Vagina (tissue), 2 donors: ENCODE measurements around the gene TWNK. TPM values are rescaled to one million over a fixed set of nuclear protein-coding genes. Genes with fewer than 3 reads are reported as not detected.

Source experiments
- DNase-seq, 2 donors: peaks; one replicate each; pipeline ENCODE4 v3.0.0-alpha.2; 2017; ENCODE audit errors: extremely low spot score in 2 of 2
- H3K27ac ChIP-seq: fragments of 200-600 bp; sonication (generic); one replicate; pipeline ENCODE4 v1.5.1; 2019
- H3K27me3 ChIP-seq: fragments of 200-600 bp; sonication (generic); one replicate; pipeline ENCODE4 v1.5.1; 2019
- H3K36me3 ChIP-seq, 2 donors: fragments of 200-600 bp; sonication (generic); one replicate each; pipeline ENCODE4 v1.5.1; 2017 to 2019
- H3K4me1 ChIP-seq: fragments of 200-600 bp; sonication (generic); one replicate; pipeline ENCODE4 v1.5.1; 2019
- H3K4me3 ChIP-seq, 2 donors: fragments of 200-600 bp; sonication (generic); 1 replicate in 1 of 2; 2 replicates in 1 of 2; pipeline ENCODE4 v1.5.1; 2016 to 2019
- H3K9me3 ChIP-seq: fragments of 200-600 bp; sonication (generic); one replicate; pipeline ENCODE4 v1.5.1; 2019
- CTCF ChIP-seq, 3 experiments: fragments of 450-650 bp in 2 of 3; fragments of 200-600 bp in 1 of 3; sonication (generic) in 1 of 3; IDR thresholded peaks; one replicate each; pipeline ENCODE4 v1.5.1; 2017 to 2019; ENCODE audit warnings: antibody characterized with exemption in 3 of 3, mild to moderate bottlenecking in 2 of 3, moderate library complexity in 2 of 3
- POLR2A ChIP-seq, 2 donors: fragments of 450-650 bp; IDR thresholded peaks; one replicate each; pipeline ENCODE4 v1.6.1; 2017; ENCODE audit warnings: antibody characterized with exemption in 2 of 2, mild to moderate bottlenecking in 2 of 2, moderate library complexity in 2 of 2
- POLR2AphosphoS5 ChIP-seq, 2 donors: sonication (generic); formaldehyde crosslinking; IDR thresholded peaks; one replicate each; pipeline ENCODE4 v1.9.0; 2017; ENCODE audit warnings: antibody characterized with exemption in 2 of 2, mild to moderate bottlenecking in 2 of 2, low read depth in 1 of 2; ENCODE audit not compliant: insufficient read depth in 1 of 2
- intact Hi-C: fragments of 100-400 bp; cut with DNase I; formaldehyde crosslinking; loops from one replicate; pipeline ENCODE4 v1.15.1; 2023
- total RNA-seq: library from RNA; depleted of rRNA; stranded (reverse); fragments of >200 nt; gene quantifications from one replicate; pipeline ENCODE4 v1.2.3, GENCODE V29; 2016

TWNK gene
- total RNA-seq, 1 donor from 2014 or later = 5.2 TPM

GRCh38 chr10:100966887-100967286 lies 20.5 kb upstream of the TWNK start:
- TF ChIP-seq CTCF (IDR thresholded peaks at IDR 0.05) (no peak), POLR2A (IDR thresholded peaks at IDR 0.05) (no peak), POLR2AphosphoS5 (IDR thresholded peaks at IDR 0.05; ENCODE audit: insufficient read depth in 1 of 2, low read depth in 1 of 2) (no peak)
- Histone ChIP-seq H3K9me3 (no peaks in the 10 kb centered on the region), H3K27ac (no peak overlapping the region), H3K4me3 (no peak overlapping the region), H3K36me3 (peaks cover 0 to 24% of the 10 kb centered on the region in 2 donors), H3K4me1 (peaks cover 15% of the 10 kb centered on the region), H3K27me3 (no peaks in the 10 kb centered on the region)
- DNase-seq = no peak
- intact Hi-C loops = no loop called here

DNA sequence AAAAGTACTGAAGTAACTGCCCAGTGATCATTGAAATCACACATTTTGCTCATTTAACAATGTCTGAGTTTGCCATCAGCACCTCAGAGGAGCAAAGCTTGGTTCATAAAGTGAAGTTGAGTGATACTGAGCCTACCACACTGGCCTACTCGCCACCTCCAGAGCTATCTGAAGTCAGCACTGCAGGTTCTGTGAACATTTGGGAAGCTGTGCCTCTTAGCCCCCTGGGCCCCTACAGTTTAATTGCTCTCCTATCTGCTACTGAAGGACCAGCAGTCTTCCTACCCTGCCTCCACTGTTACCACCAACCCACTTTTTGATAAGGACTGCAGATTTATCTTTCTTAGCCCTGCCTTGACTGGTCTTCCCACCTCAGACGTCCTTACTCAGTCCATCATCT lies 20.0 kb upstream of the TWNK start:
- Histone ChIP-seq H3K27me3 (no peaks in the 10 kb centered on the region), H3K27ac (no peak overlapping the region), H3K9me3 (no peaks in the 10 kb centered on the region), H3K4me3 (no peak overlapping the region), H3K36me3 (peaks cover 0 to 20% of the 10 kb centered on the region in 2 donors), H3K4me1 (peaks cover 15% of the 10 kb centered on the region)
- DNase-seq = no peak
- intact Hi-C loops = no loop called here
- TF ChIP-seq POLR2AphosphoS5 (IDR thresholded peaks at IDR 0.05; ENCODE audit: insufficient read depth in 1 of 2, low read depth in 1 of 2) (no peak), CTCF (IDR thresholded peaks at IDR 0.05) (no peak)

DNA sequence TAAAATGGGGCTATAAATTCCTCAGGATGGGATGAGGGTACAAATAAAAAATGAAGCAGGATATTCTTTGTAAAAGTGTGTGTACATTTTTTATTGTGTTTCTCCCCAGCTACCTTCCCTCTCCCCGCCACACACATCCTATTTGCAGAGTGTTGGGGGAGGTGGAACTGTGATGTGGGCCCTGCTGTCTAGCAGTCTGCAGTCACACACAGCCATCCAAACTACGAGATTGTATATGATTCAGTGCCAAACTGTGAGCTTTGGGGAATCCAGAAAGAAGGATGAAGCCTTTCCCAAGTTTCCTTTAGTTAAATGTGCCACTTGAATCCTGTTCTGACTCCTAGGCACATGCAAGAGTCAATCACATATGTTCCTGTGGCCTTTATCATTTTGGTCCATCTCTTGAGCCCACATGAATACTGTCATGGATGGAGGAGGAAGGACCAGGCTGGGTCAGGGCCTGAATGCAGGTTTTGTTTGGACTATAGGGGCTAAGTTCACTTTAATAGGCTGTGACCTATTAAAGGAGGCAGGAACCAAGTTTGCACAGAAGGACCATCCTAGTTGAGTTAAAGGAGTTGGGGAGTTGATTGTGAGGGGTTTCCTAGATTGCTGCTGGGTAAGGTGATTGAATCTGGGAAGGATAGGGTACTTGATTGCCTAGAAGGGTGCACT lies 19.1 kb upstream of the TWNK start:
- H3K4me1 ChIP-seq = peaks cover 15% of the 10 kb centered on the region
- H3K27me3 ChIP-seq = no peaks in the 10 kb centered on the region
- TF ChIP-seq POLR2AphosphoS5 (IDR thresholded peaks at IDR 0.05; ENCODE audit: insufficient read depth in 1 of 2, low read depth in 1 of 2) = no peak
- TF ChIP-seq POLR2A (IDR thresholded peaks at IDR 0.05) = no peak
- no peak for TF ChIP-seq CTCF (IDR thresholded peaks at IDR 0.05)
- H3K4me3 ChIP-seq = no peak overlapping the region
- H3K9me3 ChIP-seq = no peaks in the 10 kb centered on the region
- H3K36me3 ChIP-seq = peaks cover 0 to 11% of the 10 kb centered on the region in 2 donors
- intact Hi-C loops = no loop called here
- DNase-seq = no peak
- no peak overlapping the region for H3K27ac ChIP-seq

- Histone ChIP-seq H3K4me1 (peaks cover 15% of the 10 kb centered on the region), H3K27ac (no peak overlapping the region), H3K36me3 (peaks cover 0 to 9% of the 10 kb centered on the region in 2 donors), H3K9me3 (no peaks in the 10 kb centered on the region), H3K27me3 (no peaks in the 10 kb centered on the region), H3K4me3 (peak overlapping the region; percentile 60 to 72)
- no peak for DNase-seq
- TF ChIP-seq POLR2A (IDR thresholded peaks at IDR 0.05) (no peak), CTCF (IDR thresholded peaks at IDR 0.05) (no peak), POLR2AphosphoS5 (IDR thresholded peaks at IDR 0.05; ENCODE audit: insufficient read depth in 1 of 2, low read depth in 1 of 2) (no peak)
- intact Hi-C loops = no loop called here
Observed at GRCh38 chr10:100968863-100969186, 18.5 kb upstream of the TWNK start.

- intact Hi-C loops = no loop called here
- DNase-seq = no peak
- TF ChIP-seq POLR2A (IDR thresholded peaks at IDR 0.05) (no peak), CTCF (IDR thresholded peaks at IDR 0.05) (peak; percentile 27 to 54 (median 46)), POLR2AphosphoS5 (IDR thresholded peaks at IDR 0.05; ENCODE audit: insufficient read depth in 1 of 2, low read depth in 1 of 2) (peak in 1 of 2 donors; percentile 18)
Observed at GRCh38 chr10:100969187-100970075, 17.9 kb upstream of the TWNK start, which contains the start of gene SEMA4G. Gene SEMA4G, plus strand, starts transcription at chr10:100969504. Its CDS starts 3,409 bp downstream, at chr10:100972913.

More at GRCh38 chr10:100969187-100970075, 17.9 kb upstream of the TWNK start, which contains the start of gene SEMA4G:
- no peak within 1 kb of the TSS for H3K27ac ChIP-seq
- peaks cover 15% of the 10 kb centered on the region for H3K4me1 ChIP-seq
- no peaks in the 10 kb centered on the region for H3K27me3 ChIP-seq
- peak within 1 kb of the TSS; percentile 60 to 72 for H3K4me3 ChIP-seq
- no peaks in the 10 kb centered on the region for H3K9me3 ChIP-seq
- H3K36me3 ChIP-seq = peaks cover 0 to 9% of the 10 kb centered on the region in 2 donors
